Measurements from ENCODE around the gene ADGRA3.
A peak's percentile ranks its signal among the peaks of the same experiment; 100 is the strongest.

The ADGRA3 gene

GRCh38 chr4:22510750-22511149, 5.1 kb downstream of the ADGRA3 start:
- peak overlapping the region; percentile 41 for H3K4me3 ChIP-seq (ENCODE audit: low read length, poor library complexity, severe bottlenecking)
- TF ChIP-seq EZH2phosphoT487 (IDR thresholded peaks at IDR 0.05; ENCODE audit: borderline replicate concordance) (no peak), CTCF (conservative IDR thresholded peaks at IDR 0.05; ENCODE audit: low read length) (no peak)
- H3K9me3 ChIP-seq (ENCODE audit: insufficient read depth, low read depth, low read length), result no peaks in the 10 kb centered on the region
- no peak overlapping the region for H3K9ac ChIP-seq (ENCODE audit: low read depth, low read length, poor library complexity, severe bottlenecking)
- H3K9me2 ChIP-seq (replicated peaks; ENCODE audit: low read depth, low read length), result no peaks in the 10 kb centered on the region
- H4K20me1 ChIP-seq (ENCODE audit: insufficient read depth, low read length, poor library complexity, severe bottlenecking), result peaks cover 43% of the 10 kb centered on the region
- H3K4me1 ChIP-seq (ENCODE audit: insufficient read depth, low read length, poor library complexity, severe bottlenecking), result peaks cover 50% of the 10 kb centered on the region
- H3K79me2 ChIP-seq (ENCODE audit: insufficient read depth, low read length), result peaks cover 88% of the 10 kb centered on the region
- H3K36me3 ChIP-seq (ENCODE audit: insufficient read depth, low read length), result no peaks in the 10 kb centered on the region
- H3F3A ChIP-seq (ENCODE audit: low read depth), result no peaks in the 10 kb centered on the region
- no peak overlapping the region for H2AFZ ChIP-seq (ENCODE audit: low read length)
- H3K4me2 ChIP-seq (ENCODE audit: low read depth, low read length, poor library complexity, severe bottlenecking), result peak overlapping the region; percentile 92
- H3K27me3 ChIP-seq (ENCODE audit: insufficient read depth, low read length, poor library complexity, severe bottlenecking), result no peaks in the 10 kb centered on the region

GRCh38 chr4:22508376-22508775, 7.5 kb downstream of the ADGRA3 start:
- no peak overlapping the region for H3K9ac ChIP-seq (ENCODE audit: low read depth, low read length, poor library complexity, severe bottlenecking)
- TF ChIP-seq EZH2phosphoT487 (IDR thresholded peaks at IDR 0.05; ENCODE audit: borderline replicate concordance), result no peak
- no peaks in the 10 kb centered on the region for H3F3A ChIP-seq (ENCODE audit: low read depth)
- H3K9me2 ChIP-seq (replicated peaks; ENCODE audit: low read depth, low read length), result no peaks in the 10 kb centered on the region
- peaks cover 39% of the 10 kb centered on the region for H4K20me1 ChIP-seq (ENCODE audit: insufficient read depth, low read length, poor library complexity, severe bottlenecking)
- H3K27me3 ChIP-seq (ENCODE audit: insufficient read depth, low read length, poor library complexity, severe bottlenecking), result no peaks in the 10 kb centered on the region
- peak overlapping the region; percentile 29 for H3K4me2 ChIP-seq (ENCODE audit: low read depth, low read length, poor library complexity, severe bottlenecking)
- no peaks in the 10 kb centered on the region for H3K36me3 ChIP-seq (ENCODE audit: insufficient read depth, low read length)
- H2AFZ ChIP-seq (ENCODE audit: low read length), result no peak overlapping the region
- H3K4me1 ChIP-seq (ENCODE audit: insufficient read depth, low read length, poor library complexity, severe bottlenecking), result peaks cover 46% of the 10 kb centered on the region
- H3K9me3 ChIP-seq (ENCODE audit: insufficient read depth, low read depth, low read length), result no peaks in the 10 kb centered on the region
- H3K4me3 ChIP-seq (ENCODE audit: low read length, poor library complexity, severe bottlenecking), result no peak overlapping the region
- H3K79me2 ChIP-seq (ENCODE audit: insufficient read depth, low read length), result peaks cover 91% of the 10 kb centered on the region

- no peaks in the 10 kb centered on the region for H3K27me3 ChIP-seq (ENCODE audit: insufficient read depth, low read length, poor library complexity, severe bottlenecking)
- no peaks in the 10 kb centered on the region for H3F3A ChIP-seq (ENCODE audit: low read depth)
- H3K4me1 ChIP-seq (ENCODE audit: insufficient read depth, low read length, poor library complexity, severe bottlenecking), result peaks cover 15% of the 10 kb centered on the region
- H2AFZ ChIP-seq (ENCODE audit: low read length), result no peak overlapping the region
- H3K4me3 ChIP-seq (ENCODE audit: low read length, poor library complexity, severe bottlenecking), result no peak overlapping the region
- peaks cover 27% of the 10 kb centered on the region for H4K20me1 ChIP-seq (ENCODE audit: insufficient read depth, low read length, poor library complexity, severe bottlenecking)
- peaks cover 77% of the 10 kb centered on the region for H3K79me2 ChIP-seq (ENCODE audit: insufficient read depth, low read length)
- H3K4me2 ChIP-seq (ENCODE audit: low read depth, low read length, poor library complexity, severe bottlenecking), result no peak overlapping the region
- no peaks in the 10 kb centered on the region for H3K9me2 ChIP-seq (replicated peaks; ENCODE audit: low read depth, low read length)
- no peak for TF ChIP-seq EZH2phosphoT487 (IDR thresholded peaks at IDR 0.05; ENCODE audit: borderline replicate concordance)
- TF ChIP-seq CTCF (conservative IDR thresholded peaks at IDR 0.05; ENCODE audit: low read length), result no peak
- no peaks in the 10 kb centered on the region for H3K36me3 ChIP-seq (ENCODE audit: insufficient read depth, low read length)
- H3K9ac ChIP-seq (ENCODE audit: low read depth, low read length, poor library complexity, severe bottlenecking), result no peak overlapping the region
- no peaks in the 10 kb centered on the region for H3K9me3 ChIP-seq (ENCODE audit: insufficient read depth, low read depth, low read length)
Observed at GRCh38 chr4:22504922-22505321, 10.9 kb downstream of the ADGRA3 start.

- Histone ChIP-seq H3K9me3 (ENCODE audit: insufficient read depth, low read depth, low read length) (no peaks in the 10 kb centered on the region), H2AFZ (ENCODE audit: low read length) (no peak overlapping the region), H3K36me3 (ENCODE audit: insufficient read depth, low read length) (no peaks in the 10 kb centered on the region), H3K4me3 (ENCODE audit: low read length, poor library complexity, severe bottlenecking) (no peak overlapping the region), H3K27me3 (ENCODE audit: insufficient read depth, low read length, poor library complexity, severe bottlenecking) (no peaks in the 10 kb centered on the region), H3K4me1 (ENCODE audit: insufficient read depth, low read length, poor library complexity, severe bottlenecking) (peaks cover 15% of the 10 kb centered on the region), H3K4me2 (ENCODE audit: low read depth, low read length, poor library complexity, severe bottlenecking) (no peak overlapping the region), H3K9ac (ENCODE audit: low read depth, low read length, poor library complexity, severe bottlenecking) (no peak overlapping the region), H3F3A (ENCODE audit: low read depth) (no peaks in the 10 kb centered on the region), H3K79me2 (ENCODE audit: insufficient read depth, low read length) (peaks cover 79% of the 10 kb centered on the region), H3K9me2 (replicated peaks; ENCODE audit: low read depth, low read length) (no peaks in the 10 kb centered on the region), H4K20me1 (ENCODE audit: insufficient read depth, low read length, poor library complexity, severe bottlenecking) (peaks cover 27% of the 10 kb centered on the region)
- TF ChIP-seq EZH2phosphoT487 (IDR thresholded peaks at IDR 0.05; ENCODE audit: borderline replicate concordance) (no peak), CTCF (conservative IDR thresholded peaks at IDR 0.05; ENCODE audit: low read length) (no peak)
Observed at GRCh38 chr4:22504447-22504846, 11.4 kb downstream of the ADGRA3 start.
